HG03575 (cell line): ENCODE data around the gene BRD7.
"Not testable (repeated sequence)": the region's sequence is repeated elsewhere in the genome, so short reads cannot be mapped to it uniquely, and the experiment has no call there.

Experiments
- ATAC-seq: cut with Tn5 transposase; IDR thresholded peaks from one replicate; pipeline ENCODE4 v1.9.1; 2021; ENCODE audit not compliant: unreplicated experiment, insufficient number of reproducible peaks, low FRiP score; ENCODE audit errors: extremely low read depth

The BRD7 gene

GRCh38 chr16:50365791-50366575 lies 2.8 kb downstream of the BRD7 start:
- ATAC-seq = no peak

- ATAC-seq = no peak
These were observed 5.1 kb downstream of the BRD7 start for GRCh38 chr16:50363656-50364055.

GRCh38 chr16:50360779-50361178 lies 8.0 kb downstream of the BRD7 start:
- ATAC-seq = no peak

GRCh38 chr16:50360033-50360778 lies 8.6 kb downstream of the BRD7 start:
- no peak for ATAC-seq

- no peak for ATAC-seq
These were observed 9.2 kb downstream of the BRD7 start for GRCh38 chr16:50359626-50360025.

- no peak for ATAC-seq
These were observed 13.9 kb downstream of the BRD7 start for GRCh38 chr16:50354629-50355456.

- ATAC-seq = no peak
These were observed 14.7 kb downstream of the BRD7 start for GRCh38 chr16:50354082-50354481.

GRCh38 chr16:50351952-50352351 lies 16.8 kb downstream of the BRD7 start:
- no peak for ATAC-seq

GRCh38 chr16:50351116-50351515 lies 17.7 kb downstream of the BRD7 start:
- ATAC-seq = no peak

GRCh38 chr16:50345210-50345609 lies 23.6 kb downstream of the BRD7 start:
- ATAC-seq = not testable (repeated sequence)

- ATAC-seq = not testable (repeated sequence)
These were observed 25.2 kb downstream of the BRD7 start for GRCh38 chr16:50343566-50343965.

- ATAC-seq = no peak
These were observed 28.2 kb downstream of the BRD7 start for GRCh38 chr16:50340578-50340977.

GRCh38 chr16:50338371-50339231 lies 30.2 kb downstream of the BRD7 start:
- no peak for ATAC-seq

- no peak for ATAC-seq
These were observed 31.9 kb downstream of the BRD7 start for GRCh38 chr16:50336884-50337283.

GRCh38 chr16:50335196-50335958 lies 33.4 kb downstream of the BRD7 start:
- no peak for ATAC-seq

GRCh38 chr16:50334106-50334975 lies 34.4 kb downstream of the BRD7 start:
- ATAC-seq = no peak

GRCh38 chr16:50332599-50332998 lies 36.2 kb downstream of the BRD7 start:
- no peak for ATAC-seq
